IPS DF 19.7 (cell line): ENCODE measurements around the gene STK32B.
"Not testable (repeated sequence)": the region's sequence is repeated elsewhere in the genome, so short reads cannot be mapped to it uniquely, and the experiment has no call there.

Source experiments
- DNase-seq: peaks from one replicate; pipeline ENCODE4 v3.0.0-alpha.2; 2013; ENCODE audit warnings: low read depth, low spot score

The STK32B gene

DNA sequence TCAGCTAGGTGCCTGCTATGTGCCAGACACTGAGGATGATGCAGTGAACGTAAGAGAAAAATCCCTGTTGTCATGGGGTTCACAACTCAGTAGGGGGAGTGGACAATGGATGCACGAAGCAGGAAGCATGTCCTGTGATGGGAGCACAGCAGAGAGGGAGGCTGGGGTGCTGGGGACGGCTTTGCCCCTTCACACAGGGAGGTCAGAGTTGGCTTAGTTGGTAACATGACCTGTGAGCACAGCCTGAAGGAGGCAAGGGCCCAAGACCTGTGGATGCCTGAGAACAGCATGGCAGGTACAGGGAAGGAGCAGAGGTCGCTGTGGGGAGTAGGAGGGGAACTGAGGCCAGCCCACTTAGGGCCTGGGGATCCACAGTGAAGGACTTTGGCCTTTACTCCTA, 109.4 kb downstream of the STK32B start:
- no peak for DNase-seq

- no peak for DNase-seq
These were observed 111.7 kb downstream of the STK32B start for GRCh38 chr4:5162909-5163508.

- DNase-seq: no peak
These were observed 113.1 kb downstream of the STK32B start for GRCh38 chr4:5164221-5164912.

DNA sequence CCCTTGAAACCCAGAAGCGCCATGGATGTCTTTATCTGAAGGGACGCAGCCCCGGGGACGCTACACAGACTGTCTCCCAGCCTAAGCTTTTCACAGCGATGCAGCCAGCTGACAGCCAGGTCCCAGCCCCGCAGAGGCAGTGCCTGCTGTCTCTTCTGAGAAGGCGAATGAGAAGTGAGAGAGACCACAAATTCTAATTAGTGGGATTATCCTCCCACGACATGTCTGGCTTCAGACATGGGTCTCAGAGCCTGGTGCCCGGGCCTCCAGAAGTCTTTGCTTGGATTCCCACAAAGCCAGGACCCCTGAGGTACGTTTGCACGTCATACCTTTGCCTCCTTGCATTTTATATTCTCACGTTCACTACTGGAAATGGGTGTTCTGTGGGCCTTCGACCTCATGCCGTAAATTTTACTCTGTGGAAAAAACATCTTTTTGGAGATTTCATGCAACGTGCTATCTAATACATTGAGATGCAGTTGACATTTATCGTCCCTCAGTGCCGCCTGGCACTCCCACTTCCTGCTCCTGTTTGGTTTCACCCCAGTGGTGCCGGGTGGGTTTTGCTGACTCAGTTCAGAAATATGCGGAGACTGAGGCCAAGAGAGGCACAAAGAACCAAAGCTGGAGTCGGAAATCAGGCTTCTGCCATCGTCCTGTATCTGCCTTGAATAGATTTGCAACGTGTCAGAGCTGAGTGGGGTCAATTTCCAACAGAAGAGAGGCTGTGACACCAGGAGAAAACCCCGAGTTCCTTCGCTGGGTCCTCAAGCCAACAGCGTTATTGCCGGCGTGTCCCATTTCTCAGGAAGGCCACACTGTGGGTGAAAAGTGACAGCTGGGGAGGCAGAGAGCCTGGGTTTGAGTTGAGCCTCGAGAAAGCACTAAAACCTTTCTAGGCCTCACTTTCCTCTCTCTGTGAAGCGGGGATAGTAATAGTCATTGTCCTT, 114.4 kb downstream of the STK32B start:
- DNase-seq: no peak

- no peak for DNase-seq
These were observed 115.1 kb downstream of the STK32B start for GRCh38 chr4:5166377-5166776.

GRCh38 chr4:5168891-5169290, 117.6 kb downstream of the STK32B start:
- no peak for DNase-seq

GRCh38 chr4:5175836-5176235, 124.6 kb downstream of the STK32B start:
- not testable (repeated sequence) for DNase-seq

GRCh38 chr4:5184606-5185005, 133.3 kb downstream of the STK32B start:
- no peak for DNase-seq

- no peak for DNase-seq
These were observed 134.3 kb downstream of the STK32B start for GRCh38 chr4:5185551-5185950.

DNA sequence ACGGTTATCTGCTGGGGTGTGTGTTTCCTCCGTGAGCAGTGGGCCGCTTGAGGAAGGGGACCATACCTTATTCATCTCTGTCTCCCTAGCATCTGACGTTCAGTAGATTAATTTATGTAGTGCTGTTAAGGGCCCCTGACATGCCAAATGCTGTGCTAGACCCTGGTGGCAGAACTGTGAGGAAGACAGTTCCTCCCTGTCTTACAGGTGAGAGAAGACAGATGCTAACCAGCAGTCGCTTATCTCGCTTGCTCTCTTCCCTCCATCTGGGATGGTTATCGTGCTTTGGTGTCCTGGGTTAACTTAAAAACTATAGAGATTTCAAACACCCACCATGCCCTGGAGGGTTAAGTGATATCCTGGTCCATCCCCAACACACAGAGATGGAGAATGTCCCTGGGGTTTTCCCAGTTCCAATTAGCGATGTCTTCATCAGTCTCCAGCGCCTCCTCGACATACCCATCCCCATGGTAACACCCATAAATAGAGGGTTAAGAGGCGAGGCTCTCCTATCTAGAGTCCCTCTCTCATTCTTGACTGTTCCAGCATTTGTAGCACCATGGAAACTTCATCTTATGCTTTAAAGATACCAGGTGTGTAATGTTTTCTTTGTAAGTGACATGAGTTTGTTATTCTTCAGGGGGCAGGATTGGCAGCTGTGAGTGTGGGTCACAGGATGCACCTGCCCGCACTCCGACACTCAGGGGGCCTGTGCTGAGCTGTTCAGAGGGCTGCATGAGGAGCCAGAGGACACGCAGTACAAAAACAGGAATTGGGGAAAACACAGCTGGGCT, 135.2 kb downstream of the STK32B start:
- no peak for DNase-seq

- DNase-seq: no peak
These were observed 136.8 kb downstream of the STK32B start for GRCh38 chr4:5188130-5188529.

DNA sequence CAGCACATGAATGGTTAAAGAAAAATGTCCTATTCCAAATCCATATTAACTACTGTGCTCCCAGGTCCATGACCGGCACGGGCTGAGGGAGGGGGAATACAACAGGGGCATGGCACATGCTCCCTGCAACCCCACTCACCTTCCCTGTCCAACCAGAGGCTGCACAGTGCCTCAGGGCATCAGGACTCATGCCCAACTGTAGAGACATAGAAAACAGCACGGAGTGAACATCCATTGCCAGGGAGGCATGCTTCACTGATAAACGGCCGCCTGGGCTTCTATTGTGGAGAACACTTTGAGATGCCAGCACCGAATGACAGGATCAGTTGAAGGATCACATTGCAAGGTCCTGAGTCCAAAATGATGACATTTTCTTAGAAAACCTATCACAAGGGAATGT, 140.6 kb downstream of the STK32B start:
- no peak for DNase-seq

DNA sequence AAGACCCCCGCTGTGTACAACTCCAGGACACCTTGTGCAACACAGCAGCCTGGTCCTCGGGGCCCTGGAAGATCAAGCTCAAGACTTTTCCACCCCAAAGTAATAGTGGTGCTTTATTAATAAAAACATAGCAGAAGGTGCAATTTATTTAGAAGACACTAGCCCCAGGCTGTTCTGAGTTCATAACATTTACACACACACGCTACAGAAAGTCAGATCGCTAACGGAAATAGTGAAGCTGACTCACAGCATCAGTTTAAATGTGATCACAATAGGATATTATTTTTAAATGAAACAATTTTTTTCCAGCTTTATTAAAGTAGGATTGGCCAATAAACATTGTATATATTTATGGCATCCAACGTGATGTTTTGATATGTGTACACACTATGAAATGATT, 141.0 kb downstream of the STK32B start:
- DNase-seq: no peak

- no peak for DNase-seq
These were observed 141.4 kb downstream of the STK32B start for GRCh38 chr4:5192678-5193077.

DNA sequence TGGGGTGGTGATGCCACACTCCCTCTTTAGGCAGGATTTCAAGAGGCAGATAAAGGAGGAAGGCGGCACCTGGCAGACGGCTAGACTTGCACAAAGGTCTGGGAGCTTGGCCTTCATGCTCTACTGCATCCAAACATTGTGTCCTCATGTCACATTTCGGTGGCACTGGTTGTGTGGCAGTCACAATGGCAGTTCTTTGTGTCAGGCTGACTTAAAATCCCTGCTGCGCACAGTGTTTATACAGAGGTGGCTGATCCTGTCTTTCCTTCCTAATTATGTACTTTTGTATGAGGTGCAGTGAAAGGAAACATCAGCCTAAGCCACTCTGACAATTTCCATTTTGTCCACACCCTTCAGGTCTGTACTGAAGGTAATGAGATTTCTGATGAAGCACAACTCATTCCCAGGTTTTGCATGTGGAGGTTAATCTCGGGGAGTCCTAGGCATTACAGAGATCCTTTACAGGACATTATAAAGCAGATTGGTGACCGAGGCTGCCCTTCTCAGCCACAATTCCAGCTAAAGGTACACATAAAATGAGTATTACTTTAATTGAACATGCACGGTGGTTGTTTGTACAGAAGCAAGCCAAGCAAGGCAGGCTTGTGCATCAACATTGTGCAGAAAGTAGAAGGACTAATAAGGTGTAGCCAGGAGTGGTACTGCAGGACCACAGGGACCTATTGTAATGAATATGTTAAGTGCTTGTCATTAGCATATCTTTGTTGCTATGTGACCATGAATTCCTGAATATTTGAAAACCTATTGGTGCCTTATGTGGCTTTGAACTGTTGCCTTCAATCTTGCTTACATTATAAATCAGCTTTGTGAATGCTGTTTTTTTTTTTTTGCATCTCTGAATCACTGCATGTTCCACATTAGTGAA, 147.6 kb downstream of the STK32B start:
- DNase-seq: no peak

DNA sequence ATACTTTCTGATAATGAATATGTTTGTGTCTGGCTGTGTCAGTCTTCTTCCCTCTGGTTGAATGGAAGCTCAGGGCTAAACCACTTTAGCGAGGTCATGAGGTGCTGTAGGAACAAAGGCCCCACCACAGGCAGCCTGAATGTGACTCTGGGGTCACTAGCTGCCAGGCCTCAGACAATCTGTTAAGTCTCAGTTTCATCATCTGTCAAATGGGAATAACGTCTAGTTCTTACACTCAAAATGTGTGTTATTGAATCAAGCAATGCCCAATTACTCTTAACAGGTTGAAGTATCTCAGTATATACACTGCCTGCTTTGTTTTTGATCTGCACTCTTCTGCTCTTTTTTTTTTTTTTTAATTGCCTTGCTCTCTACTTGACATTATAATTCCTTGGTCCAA, 148.6 kb downstream of the STK32B start:
- no peak for DNase-seq

- no peak for DNase-seq
These were observed 149.2 kb downstream of the STK32B start for GRCh38 chr4:5200513-5200912.

- no peak for DNase-seq
These were observed 152.2 kb downstream of the STK32B start for GRCh38 chr4:5203309-5203992.

- no peak for DNase-seq
These were observed 152.7 kb downstream of the STK32B start for GRCh38 chr4:5203993-5204310.

DNA sequence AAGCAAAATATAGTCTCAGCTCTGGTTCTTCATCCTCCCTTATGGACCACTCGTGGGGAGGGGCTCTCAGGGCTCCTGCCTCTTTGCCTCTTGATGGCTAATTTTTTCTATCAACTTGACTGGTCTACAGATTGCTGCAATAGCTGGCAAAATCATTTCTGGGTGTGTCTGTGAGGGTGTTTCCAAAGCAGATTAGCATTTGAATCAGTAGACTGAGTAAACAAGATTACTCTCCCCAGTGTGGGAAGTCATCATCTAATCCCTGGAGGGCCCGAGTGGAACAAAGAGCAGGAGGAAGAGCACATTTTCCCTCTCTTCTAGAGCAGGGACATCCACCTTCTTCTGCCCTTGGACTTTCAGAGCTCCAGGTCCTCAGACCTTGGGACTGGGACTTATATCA, 153.5 kb downstream of the STK32B start:
- DNase-seq: no peak
